ENCODE results near the gene BST1.
"Not testable (repeated sequence)": the region's sequence is repeated elsewhere in the genome, so short reads cannot be mapped to it uniquely, and the experiment has no call there.

BST1 gene

GRCh38 chr4:15711762-15712161, 8.9 kb downstream of the BST1 start:
- no peak for DNase-seq (ENCODE audit: low spot score)

DNA sequence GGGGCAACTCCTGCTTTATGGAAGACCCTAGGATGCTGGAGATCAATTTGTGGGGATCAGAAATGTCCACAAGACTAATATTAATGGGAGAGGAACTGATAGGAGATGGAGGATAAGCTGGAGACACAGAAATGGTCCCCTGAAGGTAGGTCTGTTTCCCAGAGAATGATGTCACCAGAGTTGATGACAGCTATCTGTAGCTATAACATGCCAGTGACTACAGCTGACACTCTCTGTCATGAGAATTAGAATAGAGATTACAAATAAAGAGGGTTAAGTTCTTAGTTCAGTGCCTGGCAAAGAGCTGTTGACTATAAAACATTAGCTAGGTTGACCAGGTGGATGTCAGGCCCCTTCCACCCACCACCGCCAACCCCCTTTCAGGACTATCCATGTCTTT, 9.3 kb downstream of the BST1 start:
- no peak for DNase-seq (ENCODE audit: low spot score)

DNA sequence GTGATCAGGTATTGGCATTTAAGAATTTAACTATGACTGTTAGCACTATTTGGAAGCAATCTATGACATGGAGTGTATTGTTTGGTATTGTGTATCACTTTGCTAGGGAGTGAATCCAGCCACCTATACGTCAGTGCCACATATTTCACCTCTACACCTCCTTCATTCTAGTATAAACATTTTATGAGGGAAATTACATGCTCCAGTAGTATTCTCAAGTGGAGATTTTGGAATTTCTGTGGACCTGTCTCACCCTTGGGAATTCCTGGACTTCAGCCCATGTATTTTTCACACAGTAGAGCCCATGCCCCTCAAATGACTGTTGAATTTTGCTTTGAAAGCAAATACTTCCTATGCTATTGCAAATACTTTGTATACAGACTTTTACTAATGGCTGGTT, 11.3 kb downstream of the BST1 start:
- DNase-seq (ENCODE audit: low spot score): no peak

DNA sequence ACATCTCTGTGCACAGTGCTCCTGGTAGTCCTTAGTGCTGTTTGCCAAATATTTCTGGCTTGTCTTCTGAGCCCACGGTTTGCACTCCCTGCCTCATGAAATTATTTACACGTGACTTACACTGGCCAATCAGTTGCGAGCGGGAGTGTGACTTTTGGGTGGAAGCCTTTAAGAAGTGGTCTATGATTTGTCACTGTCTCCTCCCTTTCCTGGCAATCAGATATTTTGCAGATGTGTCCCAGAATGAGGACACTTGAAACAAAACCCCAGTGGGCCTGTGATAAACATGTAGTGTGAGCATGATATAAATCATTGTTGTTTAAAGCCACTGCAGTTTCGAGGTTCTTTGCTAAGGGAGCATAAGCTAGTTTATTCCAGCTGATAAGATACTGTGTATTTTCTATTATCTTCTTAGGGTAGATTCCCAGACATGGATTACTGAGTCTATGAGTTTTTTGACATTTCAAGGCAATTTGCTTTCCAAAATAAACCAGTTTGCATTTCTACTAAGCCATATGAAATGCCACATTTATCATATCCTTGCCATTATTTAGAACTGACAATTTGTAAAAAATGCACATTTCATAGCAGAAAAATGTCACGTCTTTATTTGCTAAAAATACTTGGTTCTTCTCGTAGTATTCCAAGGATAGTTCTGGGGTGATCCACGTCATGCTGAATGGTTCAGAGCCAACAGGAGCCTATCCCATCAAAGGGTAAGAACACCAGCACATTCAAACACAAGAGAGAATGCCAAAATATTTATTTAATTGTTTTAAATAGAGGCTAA, 12.0 kb downstream of the BST1 start:
- DNase-seq (ENCODE audit: low spot score): no peak

- DNase-seq (ENCODE audit: low spot score): no peak
These were observed 13.2 kb downstream of the BST1 start for GRCh38 chr4:15716115-15716514.

GRCh38 chr4:15717086-15717485, 14.2 kb downstream of the BST1 start:
- no peak for DNase-seq (ENCODE audit: low spot score)

DNA sequence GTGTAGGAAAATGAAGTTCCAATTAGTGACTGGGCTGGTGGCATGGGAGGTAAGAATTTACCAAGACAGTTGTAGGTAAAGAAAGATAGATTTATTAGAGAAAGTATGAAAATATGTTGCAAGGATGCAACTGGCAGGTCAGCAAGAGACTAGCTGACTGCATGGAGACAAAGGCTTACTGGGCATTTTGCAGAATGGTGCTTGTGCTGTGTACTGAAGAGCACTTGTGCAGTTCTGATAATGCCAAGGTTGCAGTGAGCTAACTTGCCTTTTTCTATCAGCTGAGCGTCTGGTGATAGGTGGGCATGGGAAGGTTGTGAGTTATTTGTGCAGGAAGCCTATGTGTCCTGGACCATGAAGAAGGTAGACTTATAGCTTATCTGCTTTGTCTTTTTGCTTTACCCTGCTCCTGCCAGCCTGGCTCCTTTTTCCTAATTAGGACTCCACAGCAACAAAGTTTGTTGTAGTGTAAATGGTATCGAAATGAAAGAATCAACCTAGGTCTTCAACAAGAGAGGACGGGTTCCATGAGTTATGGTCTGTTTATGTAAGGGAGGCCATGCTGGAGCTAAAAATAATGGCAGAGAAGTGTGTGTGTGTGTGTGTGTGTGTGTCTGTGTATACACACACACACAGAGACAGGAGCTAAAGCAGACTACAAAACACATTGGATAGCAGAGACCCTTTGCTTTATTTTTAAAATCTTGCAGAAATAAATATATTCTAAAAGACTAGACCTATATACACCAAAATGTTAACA, 15.0 kb downstream of the BST1 start:
- DNase-seq (ENCODE audit: low spot score): no peak

- no peak for DNase-seq (ENCODE audit: low spot score)
These were observed 15.6 kb downstream of the BST1 start for GRCh38 chr4:15718465-15718864.

DNA sequence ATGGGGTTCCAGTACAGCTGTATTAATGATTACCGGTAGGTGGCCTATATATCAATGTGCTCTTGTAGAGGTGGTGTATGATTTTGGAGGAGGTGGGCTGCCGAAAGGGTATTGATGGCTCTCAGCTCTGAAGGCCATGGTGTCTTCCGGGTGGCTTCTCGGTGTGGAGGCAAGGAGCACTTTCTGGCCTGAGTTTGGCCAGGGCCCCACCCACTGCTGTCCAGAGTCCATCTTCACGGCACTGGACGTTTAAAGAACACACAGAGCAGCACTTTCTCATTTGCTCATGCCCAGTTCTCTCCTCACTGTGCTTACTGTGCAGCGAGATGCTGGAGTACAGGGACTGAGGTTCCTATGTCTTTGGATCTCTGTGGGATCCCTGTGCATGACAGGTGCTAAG, 16.1 kb downstream of the BST1 start:
- no peak for DNase-seq (ENCODE audit: low spot score)

- no peak for DNase-seq (ENCODE audit: low spot score)
These were observed 16.6 kb downstream of the BST1 start for GRCh38 chr4:15719506-15719905.

DNA sequence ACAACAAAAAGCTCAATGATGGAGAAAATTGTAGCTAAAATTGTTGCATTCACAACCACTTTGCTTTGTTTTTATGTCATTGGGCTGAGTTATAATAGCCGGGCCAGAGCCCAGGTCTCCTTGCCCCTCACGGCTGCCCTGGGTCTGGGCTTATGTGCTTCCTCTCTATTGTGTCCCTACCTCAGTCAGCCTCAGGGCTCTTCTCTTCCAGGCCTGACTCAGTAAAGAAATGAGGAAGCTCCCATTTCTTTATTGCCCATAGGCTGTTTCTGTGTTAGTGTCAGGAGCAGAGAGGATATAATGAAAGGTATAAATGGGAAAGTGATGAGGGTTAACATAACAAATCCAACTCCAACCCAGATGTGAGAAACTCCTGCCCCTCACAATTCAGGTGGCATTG, 18.0 kb downstream of the BST1 start:
- DNase-seq (ENCODE audit: low spot score): no peak

GRCh38 chr4:15725608-15726007, 22.7 kb downstream of the BST1 start:
- DNase-seq (ENCODE audit: low spot score): no peak

GRCh38 chr4:15729910-15730533, 27.2 kb downstream of the BST1 start:
- DNase-seq (ENCODE audit: low spot score): peak; percentile 59

DNA sequence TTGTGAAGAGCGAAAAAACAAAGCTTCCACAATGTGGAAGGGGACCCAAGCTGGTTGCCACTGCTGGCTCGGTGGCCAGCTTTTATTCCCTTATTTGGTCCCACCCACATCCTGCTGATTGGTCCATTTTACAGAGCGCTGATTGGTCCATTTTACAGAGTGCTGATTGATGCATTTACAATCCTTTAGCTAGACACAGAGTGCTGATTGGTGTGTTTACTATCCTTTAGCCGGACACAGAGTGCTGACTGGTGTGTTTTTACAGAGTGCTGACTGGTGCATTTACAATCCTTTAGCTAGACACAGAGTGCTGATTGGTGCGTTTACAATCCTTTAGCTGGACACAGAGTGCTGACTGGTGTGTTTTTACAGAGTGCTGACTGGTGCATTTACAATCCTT, 30.2 kb downstream of the BST1 start:
- DNase-seq (ENCODE audit: low spot score): not testable (repeated sequence)

- DNase-seq (ENCODE audit: low spot score): no peak
These were observed 32.7 kb downstream of the BST1 start for GRCh38 chr4:15735536-15735935.

DNA sequence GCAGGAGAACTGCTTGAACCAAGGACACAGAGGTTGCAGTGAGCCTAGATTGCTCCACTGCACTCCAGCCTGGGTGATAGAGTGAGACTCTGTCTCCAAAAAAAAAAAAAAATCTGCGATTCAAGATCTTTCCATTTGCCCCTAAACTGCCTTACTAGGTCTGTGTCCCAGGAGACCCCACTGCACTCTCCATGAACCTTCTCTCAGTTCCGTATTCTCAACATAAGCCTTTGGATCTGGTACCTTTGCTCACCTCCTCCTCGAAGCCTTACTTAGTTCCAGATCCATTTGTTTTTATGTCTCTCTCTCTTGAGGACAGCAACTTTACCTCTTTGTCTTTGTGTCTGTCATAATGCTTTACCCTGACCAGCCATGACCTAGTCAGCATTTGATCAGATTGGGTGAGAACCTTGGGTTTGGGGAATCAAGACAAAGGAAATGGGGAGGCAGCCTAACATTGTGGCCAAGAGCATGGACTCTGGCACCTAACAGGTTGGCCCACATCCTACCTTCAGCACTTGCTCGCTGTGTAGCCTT, 33.7 kb downstream of the BST1 start:
- DNase-seq (ENCODE audit: low spot score): no peak

DNA sequence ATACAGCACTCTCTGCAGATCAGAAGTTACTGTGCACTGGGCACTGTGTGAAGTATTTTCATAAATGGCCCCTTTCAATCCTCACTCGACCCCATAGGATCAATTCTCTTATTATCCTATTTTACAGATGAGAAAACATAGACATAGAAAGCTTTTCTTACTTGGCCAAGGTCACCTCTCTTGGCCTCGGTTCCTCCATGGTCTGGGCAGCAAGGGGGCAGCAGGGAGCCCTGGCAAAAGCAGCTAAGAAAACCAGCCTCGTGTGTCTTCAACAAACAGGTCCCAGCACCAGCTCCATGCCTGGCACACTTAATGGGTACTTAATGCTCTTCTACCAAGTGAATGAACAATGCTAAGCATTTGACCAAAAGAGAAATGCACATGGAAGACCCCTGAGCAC, 34.4 kb downstream of the BST1 start:
- DNase-seq (ENCODE audit: low spot score): no peak

- no peak for DNase-seq (ENCODE audit: low spot score)
These were observed 36.0 kb downstream of the BST1 start for GRCh38 chr4:15738877-15739276.

DNA sequence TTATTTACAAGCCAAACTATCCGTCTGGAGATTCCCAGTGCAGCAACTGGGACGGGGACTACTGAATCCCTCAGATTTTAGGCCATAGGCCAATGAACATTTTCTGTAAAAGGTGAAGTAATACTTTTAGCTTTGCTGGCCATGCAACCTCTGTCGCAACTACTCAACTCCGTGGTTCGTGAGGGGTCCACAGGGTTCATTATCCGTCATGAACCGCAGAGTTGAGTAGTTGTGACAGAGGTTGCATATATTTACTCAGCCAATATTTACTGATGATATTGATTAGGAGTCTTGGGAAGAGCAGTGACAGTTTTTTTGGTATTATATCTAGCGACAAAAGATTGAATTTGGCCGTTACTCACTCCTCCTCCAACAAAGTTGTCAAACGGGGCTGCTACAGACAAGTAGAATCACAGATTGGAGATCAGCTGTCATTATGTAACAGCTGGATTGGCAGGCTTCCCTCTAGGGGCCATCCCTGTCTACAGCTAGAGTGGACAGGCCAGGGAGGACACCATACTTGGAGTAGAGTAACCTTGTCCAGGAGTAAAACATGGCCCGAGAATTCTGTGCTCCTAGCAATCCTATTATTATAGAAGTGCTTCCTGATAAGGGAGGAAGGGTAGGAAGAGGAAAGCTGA, 38.0 kb downstream of the BST1 start:
- DNase-seq (ENCODE audit: low spot score): no peak

DNA sequence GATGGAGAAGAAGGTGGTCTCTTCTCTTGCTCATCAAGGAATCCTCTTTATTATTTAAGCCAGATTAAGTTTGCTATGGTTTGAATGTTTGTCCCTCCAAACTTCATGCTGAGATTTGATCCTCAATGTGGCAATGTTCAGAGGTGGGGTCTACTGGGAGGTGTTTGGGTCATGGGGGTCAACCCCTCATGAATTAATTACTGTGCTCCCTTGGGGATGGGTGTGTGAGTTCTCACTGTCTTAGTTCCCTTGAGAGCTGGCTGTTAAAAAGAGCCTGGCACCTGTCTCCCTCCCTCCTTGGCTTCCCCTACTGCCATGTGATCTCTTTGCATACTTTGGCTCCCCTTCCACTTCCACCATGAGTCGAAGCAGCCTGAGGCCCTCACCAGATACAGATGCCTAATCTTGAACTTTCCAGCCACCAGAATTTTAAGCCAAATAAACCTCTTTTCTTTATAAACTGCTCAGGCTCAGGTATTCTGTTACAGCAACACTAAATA, 39.3 kb downstream of the BST1 start:
- no peak for DNase-seq (ENCODE audit: low spot score)

GRCh38 chr4:15742637-15743036, 39.8 kb downstream of the BST1 start:
- DNase-seq (ENCODE audit: low spot score): no peak

GRCh38 chr4:15744016-15744545, 41.2 kb downstream of the BST1 start:
- no peak for DNase-seq (ENCODE audit: low spot score)

Data from germinal center (tissue), 1 donor.